Heart right ventricle (tissue), 16 donors: ENCODE data around the gene ZNF784. TPM values are rescaled to one million over a fixed set of nuclear protein-coding genes. Genes with fewer than 3 reads are reported as not detected.
A peak's percentile ranks its signal among the peaks of the same experiment; 100 is the strongest.

Source experiments
- ATAC-seq, 8 donors: fragments of 200-7000 bp; cut with Tn5 transposase; one replicate each; pipeline ENCODE4 v1.9.1; 2020; ENCODE audit warnings: mild to moderate bottlenecking in 8 of 8, moderate library complexity in 8 of 8, moderate number of reproducible peaks in 1 of 8
- DNase-seq, 2 donors: peaks; one replicate each; pipeline ENCODE4 v3.0.0-alpha.2; 2020
- H3K27ac ChIP-seq, 10 donors: fragments of 200-600 bp; sonication (generic) in 2 of 10; one replicate each; pipeline versions ENCODE4 v1.5.0 to v1.8.0; 2020 to 2022; ENCODE audit warnings: mild to moderate bottlenecking in 3 of 10
- H3K27me3 ChIP-seq, 7 donors: fragments of 200-600 bp; one replicate each; pipeline ENCODE4 v1.8.0; 2021 to 2022; ENCODE audit warnings: mild to moderate bottlenecking in 2 of 7
- H3K36me3 ChIP-seq, 9 donors: fragments of 200-600 bp; sonication (generic) in 1 of 9; one replicate each; pipeline versions ENCODE4 v1.5.0 to v1.8.0; 2020 to 2022; ENCODE audit warnings: mild to moderate bottlenecking in 2 of 9
- H3K4me1 ChIP-seq, 9 donors: fragments of 200-600 bp; sonication (generic) in 1 of 9; one replicate each; pipeline versions ENCODE4 v1.5.0 to v1.8.0; 2020 to 2022; ENCODE audit warnings: mild to moderate bottlenecking in 4 of 9
- H3K4me3 ChIP-seq, 10 donors: fragments of 200-600 bp; sonication (generic) in 2 of 10; one replicate each; pipeline versions ENCODE4 v1.5.0 to v1.8.0; 2020 to 2022; ENCODE audit warnings: mild to moderate bottlenecking in 7 of 10, moderate library complexity in 2 of 10
- H3K9me3 ChIP-seq, 11 donors: fragments of 200-600 bp in 10 of 11; sonication (generic) in 2 of 11; one replicate each; pipeline versions ENCODE4 v1.5.0 to v1.8.0; 2013 to 2022; ENCODE audit warnings: mild to moderate bottlenecking in 2 of 11, control low read depth in 1 of 11, moderate library complexity in 1 of 11
- CTCF ChIP-seq, 9 donors: fragments of 200-600 bp; sonication (generic) in 2 of 9; IDR thresholded peaks; one replicate each; pipeline versions ENCODE4 v1.5.0 to v1.8.0; 2021 to 2022; ENCODE audit warnings: antibody characterized with exemption in 9 of 9, mild to moderate bottlenecking in 5 of 9, moderate library complexity in 1 of 9
- WGBS, 2 donors: extraction: QIAGEN DNeasy Blood & Tissue Kit; methylation state at CpG; one replicate each; pipeline ENCODE4 v1.1.7; 2013; ENCODE audit warnings: inconsistent platforms in 1 of 2; 5-methylcytosine and 5-hydroxymethylcytosine counted together
- intact Hi-C, 10 donors: fragments of 100-400 bp; cut with DNase I; formaldehyde crosslinking; loops; one replicate each; pipeline versions ENCODE4 v1.11.1 to v1.14.2; 2022
- polyA plus RNA-seq, 2 donors: library from polyadenylated mRNA; stranded (reverse); fragments of 200-250 nt; gene quantifications; one replicate each; pipeline ENCODE4 v1.2.3, GENCODE V29; 2013
- total RNA-seq, 10 donors: library from RNA; stranded (reverse); fragmentation: NEBNext Ultra II Directional in 3 of 10; extraction: Animal tissue kit (Norgen Biotek cat#: 25700) in 3 of 10; gene quantifications; one replicate each; pipeline versions ENCODE4 v1.2.1 to v1.2.4, GENCODE V29; 2021 to 2023
- donor health status: Arrhythmogenic right ventricular cardiomyopathy.
- donor health status: ischemic (EF 13 %, LVEDD 7.1; RV severe dilation, severe dysfunction).
- donor health status: healthy with polysubstance abuse.
- donor health status: DM: no; HTN: yes; CAD: no.
- donor health status: DM: no; HTN: no; CAD: no.
- donor health status: ischemic (EF 25% LVEDD 6.9; RV normal size, moderate dysfunction).
- donor health status: ischemic (EF 25% LVEDD 5.7; RV mildly dilated, moderate dysfunction).
- donor health status: healthy.
- donor health status: DM: yes; HTN: yes; CAD: no.
- donor health status: Ischemic cardiomyopathy.
- donor health status: ischemic (EF 35%, LVEDD 5.7; RV mildly dilated, moderate dysfunction).
- donor health status: nonischemic (EF 11% LVEDD 7.7; RV severe dilation, severe dysfunction).
- donor health status: DM: yes; HTN: yes; CAD: no.
- donor health status: PGD.
- donor health status: ischemic (EF 29% LVEDD 5.4; RV normal size, mild dysfunction).
- donor health status: nonischemic (EF 23%, LVEDD 6.1; RV moderate dilation, normal function).

Gene ZNF784
- total and polyA plus RNA-seq, 12 donors: 6.4 to 16.4 (median 11.8) TPM

- intact Hi-C loops: loop anchor here in 1 of 10 donors (10.0 kb wide), 1 partner anchor 86 kb away; no protein-coding TSS in a partner anchor
- H3K4me3 ChIP-seq: peak overlapping the region; percentile 54 to 94 (median 76)
- H3K4me1 ChIP-seq: peaks cover 4 to 34% (median 27%) of the 10 kb centered on the region in 9 donors
- TF ChIP-seq CTCF (IDR thresholded peaks at IDR 0.05): no peak
- WGBS, 2 donors: 6 to 10% methylated on average over 9 to 15 of the region's 15 CpGs
- no peak for ATAC-seq
- H3K9me3 ChIP-seq: no peaks in the 10 kb centered on the region
- peak overlapping the region; percentile 96 to 100 (median 98) for H3K27ac ChIP-seq
- peaks cover 0 to 27% (median 0%) of the 10 kb centered on the region in 9 donors for H3K36me3 ChIP-seq
- DNase-seq: no peak
- H3K27me3 ChIP-seq: no peaks in the 10 kb centered on the region
Observed at GRCh38 chr19:55600662-55601028, 23.7 kb downstream of the ZNF784 start.

- peak; percentile 63 to 79 (median 72) for ATAC-seq
- Histone ChIP-seq H3K27me3 (no peaks in the 10 kb centered on the region), H3K4me3 (peak within 1 kb of the TSS; percentile 54 to 94 (median 76)), H3K27ac (peak within 1 kb of the TSS; percentile 96 to 100 (median 98)), H3K9me3 (no peaks in the 10 kb centered on the region), H3K36me3 (peaks cover 0 to 33% (median 5%) of the 10 kb centered on the region in 9 donors), H3K4me1 (peaks cover 4 to 34% (median 27%) of the 10 kb centered on the region in 9 donors)
- TF ChIP-seq CTCF (IDR thresholded peaks at IDR 0.05): no peak
- 1% methylated on average over 38 to 97 of the region's 97 CpGs for WGBS, 2 donors
- peak; percentile 89 to 91 for DNase-seq
- intact Hi-C loops: loop anchor here in 4 of 10 donors (1.0 to 10.0 kb wide), 6 partner anchors 24 to 85 kb away; partner anchors contain the start of genes SBK3 (in 1 of the 4) and ZNF784 (in 1 of the 4)
Observed at GRCh38 chr19:55599842-55600661, 24.3 kb downstream of the ZNF784 start, which contains the start of gene ZNF524. Gene ZNF524 (plus strand): TSS chr19:55600288. CDS start chr19:55602113, 1,825 bp downstream.

- intact Hi-C loops: loop anchor here in 3 of 10 donors (1.0 to 5.0 kb wide), 5 partner anchors 25 to 83 kb away; partner anchors contain the start of genes SBK3 (in 1 of the 3) and ZNF784 (in 1 of the 3)
- peak; percentile 98 to 99 for DNase-seq
- no peaks in the 10 kb centered on the region for H3K27me3 ChIP-seq
- peak within 1 kb of the TSS; percentile 54 to 94 (median 76) for H3K4me3 ChIP-seq
- WGBS, 2 donors: 0% methylated on average over 23 of the region's 23 CpGs
- H3K36me3 ChIP-seq: peaks cover 0 to 39% (median 8%) of the 10 kb centered on the region in 9 donors
- peaks cover 4 to 29% (median 21%) of the 10 kb centered on the region in 9 donors for H3K4me1 ChIP-seq
- TF ChIP-seq CTCF (IDR thresholded peaks at IDR 0.05): no peak
- no peaks in the 10 kb centered on the region for H3K9me3 ChIP-seq
- H3K27ac ChIP-seq: peak within 1 kb of the TSS; percentile 96 to 100 (median 98)
- ATAC-seq: peak; percentile 86 to 96 (median 94)
Observed at GRCh38 chr19:55599468-55599841, 24.9 kb downstream of the ZNF784 start, which contains the start of gene FIZ1. Gene FIZ1 (minus strand): TSS chr19:55599517. CDS start chr19:55597865, 1,652 bp downstream.
